Breast epithelium (tissue), 4 donors: Measurements from ENCODE around the gene ZNF570. TPM values are rescaled to one million over a fixed set of nuclear protein-coding genes. Genes with fewer than 3 reads are reported as not detected.

Experiments
- DNase-seq, 2 donors: peaks; one replicate each; pipeline ENCODE4 v3.0.0-alpha.2; 2019; ENCODE audit warnings: low spot score in 2 of 2
- H3K27ac ChIP-seq, 2 donors: fragments of 200-600 bp; sonication (generic) in 1 of 2; one replicate each; pipeline ENCODE4 v1.5.1; 2016 to 2019; ENCODE audit warnings: mild to moderate bottlenecking in 1 of 2
- H3K27me3 ChIP-seq, 2 donors: fragments of 200-600 bp; sonication (generic) in 1 of 2; one replicate each; pipeline versions ENCODE4 v1.5.1 to v1.6.0; 2017 to 2019; ENCODE audit warnings: control low read depth in 1 of 2, mild to moderate bottlenecking in 1 of 2
- H3K36me3 ChIP-seq: fragments of 200-600 bp; one replicate; pipeline ENCODE4 v1.5.1; 2019
- H3K4me1 ChIP-seq, 2 donors: fragments of 200-600 bp; sonication (generic); one replicate each; pipeline ENCODE4 v1.5.1; 2016 to 2019; ENCODE audit warnings: control low read depth in 1 of 2
- H3K4me3 ChIP-seq, 3 donors: fragments of 200-600 bp; sonication (generic); 1 replicate in 2 of 3; 2 replicates in 1 of 3; pipeline ENCODE4 v1.5.1; 2016 to 2019; ENCODE audit warnings: mild to moderate bottlenecking in 3 of 3, moderate library complexity in 2 of 3
- H3K9me3 ChIP-seq, 2 donors: fragments of 200-600 bp; sonication (generic) in 1 of 2; one replicate each; pipeline ENCODE4 v1.5.1; 2016 to 2019; ENCODE audit warnings: control low read depth in 1 of 2
- CTCF ChIP-seq, 3 donors: fragments of 450-650 bp; IDR thresholded peaks; one replicate each; pipeline ENCODE4 v1.5.1; 2016 to 2017; ENCODE audit warnings: antibody characterized with exemption in 3 of 3, mild to moderate bottlenecking in 3 of 3, moderate library complexity in 3 of 3
- POLR2A ChIP-seq: fragments of 450-650 bp; IDR thresholded peaks from one replicate; pipeline ENCODE4 v1.6.1; 2016; ENCODE audit warnings: antibody characterized with exemption, mild to moderate bottlenecking, moderate library complexity
- POLR2AphosphoS5 ChIP-seq, 3 donors: sonication (generic); formaldehyde crosslinking; IDR thresholded peaks; one replicate each; pipeline ENCODE4 v1.6.1; 2017; ENCODE audit warnings: antibody characterized with exemption in 3 of 3
- intact Hi-C: fragments of 100-400 bp; cut with DNase I; formaldehyde crosslinking; loops from one replicate; pipeline ENCODE4 v1.15.1; 2023; ENCODE audit warnings: low total_unique reads
- total RNA-seq, 3 donors: library from RNA; depleted of rRNA; stranded (reverse); fragments of >200 nt; gene quantifications; one replicate each; pipeline ENCODE4 v1.1.0, GENCODE V29; 2016

ZNF570 gene
- total RNA-seq, 3 donors from 2014 or later = 4.5 to 10.8 (median 10.2) TPM

- intact Hi-C loops = loop anchor here (10.0 kb wide), 1 partner anchor 1639 kb away; no protein-coding TSS in a partner anchor
- Histone ChIP-seq H3K4me1 (no peaks in the 10 kb centered on the region), H3K27ac (no peak overlapping the region), H3K9me3 (peaks cover 28 to 34% of the 10 kb centered on the region in 2 donors), H3K27me3 (no peaks in the 10 kb centered on the region), H3K4me3 (no peak overlapping the region), H3K36me3 (peaks cover 10% of the 10 kb centered on the region)
- TF ChIP-seq POLR2A = no peak
- TF ChIP-seq POLR2AphosphoS5 (IDR thresholded peaks at IDR 0.05) = no peak
- no peak for TF ChIP-seq CTCF (IDR thresholded peaks at IDR 0.05)
- DNase-seq = no peak
Measured at GRCh38 chr19:37513397-37513796, 44.2 kb downstream of the ZNF570 start.

GRCh38 chr19:37519890-37520289 is 50.7 kb downstream of the ZNF570 start:
- no peaks in the 10 kb centered on the region for H3K27me3 ChIP-seq
- no peak for DNase-seq
- no peak overlapping the region for H3K4me3 ChIP-seq
- no peak for TF ChIP-seq CTCF (IDR thresholded peaks at IDR 0.05)
- TF ChIP-seq POLR2AphosphoS5 (IDR thresholded peaks at IDR 0.05) = no peak
- no peak for TF ChIP-seq POLR2A
- H3K36me3 ChIP-seq = no peaks in the 10 kb centered on the region
- no peak overlapping the region for H3K27ac ChIP-seq
- intact Hi-C loops = loop anchor here (10.0 kb wide), 1 partner anchor 1645 kb away; no protein-coding TSS in a partner anchor
- H3K4me1 ChIP-seq = no peaks in the 10 kb centered on the region
- peaks cover 58 to 79% of the 10 kb centered on the region in 2 donors for H3K9me3 ChIP-seq

- no peak overlapping the region for H3K27ac ChIP-seq
- H3K9me3 ChIP-seq = peaks cover 0 to 80% of the 10 kb centered on the region in 2 donors
- H3K36me3 ChIP-seq = peaks cover 40% of the 10 kb centered on the region
- no peak overlapping the region for H3K4me3 ChIP-seq
- no peaks in the 10 kb centered on the region for H3K27me3 ChIP-seq
- TF ChIP-seq POLR2AphosphoS5 (IDR thresholded peaks at IDR 0.05) (no peak), POLR2A (no peak), CTCF (IDR thresholded peaks at IDR 0.05) (no peak)
- H3K4me1 ChIP-seq = no peaks in the 10 kb centered on the region
- intact Hi-C loops = no loop called here
- no peak for DNase-seq
Measured at GRCh38 chr19:37537391-37537947, 68.3 kb downstream of the ZNF570 start.

Other genes with a start within 250 kb of the ZNF570 start
- 10 to 100 TPM in 1 of 3 donors, 1 to 10 TPM in 2; 6.7 to 14.2 (median 9.5) TPM for gene ZNF527, start 98.3 kb upstream of the ZNF570 start, total RNA-seq
- 1 to 10 TPM; 6.9 to 9.1 (median 8.2) TPM for gene ZNF569, start 1.9 kb upstream of the ZNF570 start, total RNA-seq
- 10 to 100 TPM in 1 of 3 donors, 1 to 10 TPM in 2; 1.3 to 10.2 (median 7.2) TPM for gene ZNF793, start 37.6 kb downstream of the ZNF570 start, total RNA-seq
- 10 to 100 TPM in 1 of 3 donors, 1 to 10 TPM in 2; 5.3 to 12.6 (median 9.2) TPM for gene ZNF571, start 125.4 kb downstream of the ZNF570 start, total RNA-seq
- gene ZNF540, start 125.5 kb downstream of the ZNF570 start, total RNA-seq = 1 to 10 TPM; 1.8 to 9.7 (median 6.6) TPM
- 10 to 100 TPM in 2 of 3 donors, 1 to 10 TPM in 1; 4.8 to 18.1 (median 11.1) TPM for gene ZFP30, start 186.1 kb downstream of the ZNF570 start, total RNA-seq